Bone marrow (tissue), 2 donors: ENCODE data around the gene SBNO2.
"Not testable (repeated sequence)": the region's sequence is repeated elsewhere in the genome, so short reads cannot be mapped to it uniquely, and the experiment has no call there.

Experiments used
- DNase-seq, 2 donors: peaks; one replicate each; lab custom pipeline; 2025; lab: John Stamatoyannopoulos, UW

Gene SBNO2

DNA sequence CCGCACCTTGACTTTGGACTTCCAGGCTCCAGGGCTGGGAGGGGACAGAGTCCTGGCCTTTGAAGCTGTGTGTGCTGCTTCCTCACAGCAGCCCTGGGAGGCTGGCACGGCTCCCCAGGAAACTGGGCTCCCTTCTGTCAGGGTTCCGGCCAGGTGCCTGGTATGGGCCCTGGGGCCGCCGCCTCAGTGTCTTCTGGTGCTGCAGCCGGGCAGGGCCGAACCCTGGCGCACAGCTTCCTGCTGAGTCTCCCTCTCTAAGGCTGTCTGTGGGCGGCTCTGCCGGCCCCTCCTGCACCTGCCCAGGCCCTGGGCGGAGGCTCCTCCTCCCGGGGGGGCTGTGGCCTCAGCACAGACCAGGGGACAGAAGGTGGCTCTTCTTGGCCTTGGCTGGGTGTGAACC is 37.9 kb downstream of the SBNO2 start:
- no peak for DNase-seq

DNA sequence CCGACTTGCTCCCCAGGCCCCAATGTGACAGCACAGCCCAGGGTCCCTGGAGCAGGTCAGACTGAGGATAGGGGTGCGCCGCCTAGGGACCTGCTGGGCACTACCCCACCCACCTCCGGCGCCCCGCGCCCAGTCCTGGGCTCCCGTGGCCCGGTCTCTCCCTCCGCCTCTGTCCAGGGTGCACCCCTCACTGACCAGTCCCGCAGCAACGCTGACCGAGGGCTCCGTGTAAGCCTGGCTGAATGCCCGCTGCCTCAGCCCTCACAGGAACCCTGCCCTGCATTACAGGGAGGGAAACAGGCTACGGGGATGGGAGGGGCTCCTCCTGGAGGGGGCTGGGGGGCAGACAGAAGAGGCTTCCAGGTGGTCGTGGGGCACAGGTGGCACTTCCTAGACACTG is 38.6 kb downstream of the SBNO2 start:
- no peak for DNase-seq

DNA sequence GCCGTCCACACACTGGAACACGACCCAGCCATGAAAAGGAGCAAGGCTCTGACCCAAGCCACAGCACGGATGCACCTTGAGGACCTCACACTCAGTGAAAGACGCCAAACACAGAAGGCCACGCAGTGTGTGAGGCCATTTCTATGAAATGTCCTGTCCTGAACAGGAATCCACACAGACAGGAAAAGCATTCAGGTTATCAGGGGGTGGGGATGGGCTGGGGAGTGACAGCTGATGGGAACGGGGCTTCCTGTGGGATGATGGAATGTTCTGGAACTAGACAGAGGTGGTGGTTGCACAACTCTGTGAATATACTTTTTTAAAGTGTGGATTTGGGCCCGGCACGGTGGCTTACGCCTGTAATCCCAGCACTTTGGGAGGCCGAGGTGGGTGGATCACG is 39.6 kb downstream of the SBNO2 start:
- DNase-seq: no peak

DNA sequence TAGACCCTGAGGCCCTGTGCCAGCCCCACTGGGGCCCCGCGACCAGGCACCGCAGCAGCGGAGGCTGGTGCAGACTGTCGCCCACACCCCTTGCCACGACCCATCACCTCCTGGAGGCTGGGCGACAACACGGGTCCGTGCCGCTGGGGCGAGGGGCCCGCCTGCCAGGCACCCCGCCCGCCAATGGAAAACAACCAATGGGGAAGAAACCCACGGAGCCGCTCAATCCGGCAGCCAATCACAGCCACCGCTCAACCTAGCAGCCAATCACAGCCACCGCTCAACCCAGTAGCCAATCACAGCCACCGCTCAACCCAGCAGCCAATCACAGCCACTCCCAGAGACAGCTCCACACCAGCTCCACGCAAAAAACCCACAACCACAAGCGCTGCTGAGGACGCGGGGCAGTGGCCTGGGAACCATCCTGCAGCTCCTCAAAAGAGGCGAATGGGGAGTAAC is 40.6 kb downstream of the SBNO2 start:
- peak in 1 of 2 donors; percentile 31 for DNase-seq

DNA sequence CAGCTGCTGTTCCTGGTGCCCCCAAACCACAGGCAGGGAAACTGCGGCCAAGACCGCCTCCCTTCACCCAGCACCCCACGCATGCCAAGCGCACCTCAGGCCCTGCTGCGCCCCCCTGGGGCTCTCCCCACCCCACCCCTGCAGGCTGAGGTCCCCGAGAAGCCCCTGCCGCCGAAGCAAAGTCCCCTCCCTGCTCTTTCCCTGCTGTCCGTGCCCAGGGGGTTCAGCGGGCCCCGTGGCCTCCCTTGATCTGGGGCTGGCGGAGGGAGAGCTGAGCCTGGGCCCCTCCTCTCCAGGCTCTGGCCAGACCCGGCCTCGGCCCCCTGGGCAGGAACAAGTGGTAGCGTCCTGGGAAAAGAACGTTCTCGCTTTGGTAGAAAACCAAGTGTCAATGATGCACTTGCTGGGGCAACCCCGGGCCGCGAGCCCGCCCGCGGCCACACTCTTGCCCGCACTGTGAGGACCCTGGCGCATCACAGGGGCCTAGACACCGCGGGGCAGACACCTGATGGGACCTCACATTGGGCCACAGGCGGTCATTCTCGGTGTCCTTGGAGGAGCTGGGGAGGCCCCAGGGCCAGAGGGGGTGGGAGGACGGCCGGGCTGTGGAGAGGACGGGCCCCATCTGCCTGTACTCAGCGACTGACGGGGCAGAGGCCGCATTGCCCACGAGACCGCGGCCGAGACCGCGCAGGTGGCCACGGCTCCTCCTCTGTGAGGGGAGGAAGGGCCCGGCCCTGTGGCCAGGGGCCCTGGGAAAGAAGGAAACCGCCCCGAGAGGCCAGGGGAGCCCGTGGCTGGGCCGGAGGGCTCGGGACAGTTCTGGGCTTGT is 41.3 kb downstream of the SBNO2 start:
- peak in 1 of 2 donors; percentile 68 for DNase-seq

DNA sequence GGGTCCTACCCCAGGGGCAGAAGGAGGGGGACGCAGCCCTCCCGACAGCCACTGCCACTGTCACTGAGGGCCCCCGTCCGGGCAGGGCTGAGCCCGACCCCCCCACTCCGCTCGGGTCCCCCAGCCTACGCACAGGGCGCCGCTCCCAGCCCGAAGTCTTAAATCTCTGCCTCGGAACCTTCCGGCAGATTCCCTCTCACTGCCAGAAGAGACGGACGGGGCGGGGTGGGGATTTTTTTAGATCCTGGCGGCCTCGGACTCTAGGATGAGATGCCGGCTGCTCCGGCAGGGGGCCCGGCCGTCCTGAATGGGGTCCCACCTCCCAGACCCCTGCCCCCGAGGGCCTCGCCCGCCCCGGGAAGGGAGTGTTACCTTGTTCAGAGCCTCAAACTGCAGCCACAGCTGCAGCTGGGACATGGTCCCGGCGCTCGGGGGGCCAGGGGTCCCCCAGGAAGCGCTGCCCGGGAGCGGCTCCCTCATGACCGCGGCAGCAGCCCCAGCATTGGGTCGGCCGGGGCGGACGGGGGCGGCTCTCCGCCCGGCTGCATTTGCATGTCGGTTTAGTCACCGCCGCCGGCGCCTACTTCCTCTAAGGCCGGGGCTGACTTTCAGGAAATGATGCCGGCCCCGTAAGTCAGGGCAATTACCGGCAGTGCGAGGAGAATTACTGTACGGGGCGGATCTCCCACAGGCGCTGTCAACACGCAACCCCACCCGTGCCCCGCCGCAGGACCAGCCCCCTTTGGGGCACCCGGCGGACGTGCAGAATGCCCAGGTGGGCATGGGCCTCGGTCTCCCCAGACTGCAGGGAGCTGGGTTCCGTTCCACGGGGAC is 42.1 kb downstream of the SBNO2 start:
- peak; percentile 64 to 71 for DNase-seq

DNA sequence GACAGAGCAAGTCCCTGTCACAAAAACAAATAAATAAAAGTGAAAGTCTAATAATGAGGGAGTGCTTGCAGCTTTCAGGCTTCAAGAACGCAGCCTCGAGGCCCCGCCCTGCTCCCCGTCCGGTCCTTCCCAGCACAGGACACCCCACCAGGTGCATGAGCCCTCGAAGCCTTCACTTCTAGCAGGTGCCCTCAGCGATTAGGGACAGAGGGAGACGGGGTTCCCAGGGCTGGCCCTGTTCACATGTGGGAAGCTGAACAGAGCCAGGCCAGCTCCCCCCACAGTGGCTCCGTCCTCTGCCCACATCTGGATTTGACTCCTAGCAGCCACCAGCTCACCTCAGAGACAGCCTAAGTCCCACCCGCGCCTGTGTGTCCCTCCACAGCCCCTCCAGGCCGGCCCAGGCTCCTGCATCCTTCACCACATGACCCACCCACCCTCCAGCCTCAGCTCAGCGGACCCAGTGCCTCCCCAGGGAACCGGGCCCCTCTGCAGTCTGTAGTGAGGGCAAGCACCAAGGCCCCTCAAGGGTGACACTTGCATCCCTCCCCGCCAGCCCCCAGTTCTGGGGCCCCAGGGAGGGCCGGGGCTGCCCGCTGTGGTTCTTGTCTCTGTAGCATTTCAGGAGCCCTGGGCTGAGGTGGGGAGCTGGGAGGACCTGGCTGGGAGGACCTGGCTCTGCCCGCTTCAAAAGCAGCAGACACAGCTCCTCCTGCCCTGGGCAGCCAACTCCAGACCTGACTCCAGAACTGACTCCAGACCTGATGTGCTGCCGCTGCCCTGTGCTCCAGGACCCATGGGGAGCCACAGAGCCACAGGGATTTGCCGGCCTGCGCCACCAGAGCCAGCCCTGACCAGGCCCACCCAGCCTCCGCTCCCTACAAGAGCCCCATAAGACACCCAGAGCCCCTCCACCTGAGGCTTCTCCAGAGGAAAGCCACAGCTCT is 43.0 kb downstream of the SBNO2 start:
- DNase-seq: no peak

DNA sequence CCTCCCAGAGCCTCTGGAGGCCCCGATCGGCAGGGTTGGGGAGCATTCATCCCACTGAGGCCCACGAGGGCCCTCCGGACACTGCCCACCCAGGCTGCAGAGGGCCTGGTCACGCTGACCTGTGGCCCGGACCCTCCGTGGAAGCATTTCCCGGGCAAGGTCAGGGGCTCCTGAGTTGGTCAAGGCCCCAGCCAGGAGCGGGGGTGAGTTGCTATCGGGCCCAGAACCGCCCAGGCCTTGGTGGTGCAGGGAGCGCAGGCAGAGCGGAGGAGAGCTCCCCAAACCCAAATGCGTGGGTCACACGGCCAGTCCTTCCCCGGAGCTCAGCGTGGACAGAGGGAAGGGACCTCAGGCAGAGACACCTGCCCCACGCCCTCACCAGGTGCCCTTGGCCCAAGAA is 44.5 kb downstream of the SBNO2 start:
- no peak for DNase-seq

DNA sequence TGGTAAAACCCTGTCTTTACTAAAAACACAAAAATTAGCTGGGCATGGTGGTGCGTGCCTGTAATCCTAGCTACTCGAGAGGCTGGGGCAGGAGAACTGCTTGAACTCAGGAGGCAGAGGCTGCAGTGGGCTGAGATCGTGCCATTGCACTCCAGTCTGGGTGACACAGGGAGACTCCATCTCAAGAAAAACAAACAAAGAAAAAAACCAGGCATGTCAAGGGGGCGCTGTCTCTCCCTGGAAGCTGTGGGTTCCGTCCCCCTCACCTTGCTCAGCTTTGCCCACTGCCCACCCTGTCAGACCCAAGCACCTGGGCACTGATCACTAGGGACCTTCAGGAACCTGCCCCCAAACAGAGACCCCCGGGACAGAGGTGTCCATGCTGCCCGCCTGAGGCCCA is 45.0 kb downstream of the SBNO2 start:
- not testable (repeated sequence) for DNase-seq

DNA sequence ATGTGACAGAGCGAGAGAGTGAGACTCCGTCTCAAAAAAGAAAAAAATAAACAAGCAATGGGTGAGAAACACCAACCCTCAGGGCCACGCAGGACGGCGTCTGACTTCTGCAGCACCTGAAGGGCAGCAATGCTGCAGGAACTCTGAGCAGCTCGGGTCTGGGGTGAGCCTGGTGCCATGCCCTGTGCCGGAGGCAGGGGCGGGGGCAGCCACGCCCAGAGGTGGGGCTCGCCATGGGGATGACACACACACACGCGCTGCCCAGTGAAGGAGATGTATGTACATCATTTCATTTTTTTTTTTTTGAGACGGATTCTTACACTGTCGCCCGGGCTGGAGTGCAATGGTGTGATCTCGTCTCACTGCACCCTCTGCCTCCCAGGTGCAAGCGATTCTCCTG is 46.0 kb downstream of the SBNO2 start:
- DNase-seq: no peak

DNA sequence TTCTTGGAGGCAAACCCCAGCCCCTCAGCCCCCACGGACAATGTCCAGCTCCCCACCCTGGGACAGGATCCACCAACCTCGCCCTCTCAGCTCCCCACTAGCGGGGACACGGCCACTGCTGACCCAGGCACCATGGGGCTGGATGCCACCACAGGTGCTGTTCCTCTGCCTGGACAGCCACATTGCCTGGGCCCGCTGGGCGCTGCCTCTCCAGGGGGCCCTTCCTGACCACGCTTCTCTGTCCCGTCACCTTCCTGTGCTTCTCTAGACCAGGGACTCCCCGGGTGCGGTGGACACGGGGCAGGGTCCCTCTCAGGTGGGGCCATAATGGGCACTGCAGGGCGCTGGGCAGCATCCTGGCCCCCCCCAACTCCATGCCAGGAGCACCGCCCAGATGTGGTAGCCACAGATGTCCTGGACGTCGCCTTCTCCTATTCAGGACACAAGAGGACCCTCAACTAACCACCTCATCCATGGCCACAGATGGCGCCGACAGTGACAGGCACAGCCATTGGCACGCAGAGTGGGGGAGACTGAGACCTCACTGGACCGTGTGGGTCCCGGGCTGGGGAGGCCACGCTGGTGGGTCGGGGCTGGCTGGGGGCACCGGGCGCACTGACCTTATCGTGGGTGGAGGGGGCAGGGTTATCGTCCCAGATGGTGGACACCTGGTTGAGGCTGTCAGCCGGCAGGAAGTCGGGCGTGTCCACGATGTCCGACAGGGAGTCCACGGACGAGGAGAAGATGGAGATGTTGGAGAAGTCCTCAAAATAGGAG is 46.9 kb downstream of the SBNO2 start:
- DNase-seq: no peak

DNA sequence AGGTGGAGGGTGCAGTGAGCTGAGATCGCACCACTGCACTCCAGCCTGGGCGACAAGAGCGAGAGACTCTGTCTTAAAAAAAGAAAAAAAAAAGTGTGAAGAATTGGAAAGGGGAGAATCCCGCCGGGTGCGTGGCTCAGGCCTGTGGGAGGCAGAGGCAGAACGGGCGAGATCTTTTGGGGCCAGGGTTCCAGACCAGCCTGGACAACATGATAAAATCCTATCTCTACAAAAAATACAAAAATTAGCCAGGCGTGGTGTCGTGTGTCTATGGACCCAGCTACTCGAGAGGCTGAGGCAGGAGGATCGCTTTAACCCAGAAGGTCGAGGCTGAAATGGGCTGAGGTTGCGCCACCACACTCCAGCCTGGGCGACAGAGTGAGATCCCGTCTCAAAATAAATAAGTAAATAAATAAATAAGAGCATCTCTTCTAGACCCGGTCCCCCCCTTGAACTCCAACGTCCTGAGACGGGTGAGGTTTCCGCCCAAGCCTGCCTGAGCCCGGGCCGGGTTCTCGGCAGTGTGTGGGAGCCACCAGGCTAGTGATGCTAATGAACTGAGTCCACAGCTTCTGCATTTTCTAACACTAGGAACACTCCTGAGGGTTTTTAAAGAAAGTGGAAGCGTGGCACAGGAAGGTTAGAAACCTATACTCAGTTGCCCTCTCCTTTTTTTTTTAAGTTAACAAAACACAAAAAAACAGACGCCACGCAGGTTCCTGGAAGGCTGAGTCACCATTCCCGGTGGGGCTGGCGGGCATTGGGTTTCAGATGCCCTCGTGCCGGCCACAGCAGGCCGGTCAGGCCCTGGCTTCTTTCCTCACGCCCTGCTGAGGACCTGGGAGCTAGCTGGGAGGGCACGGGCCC is 48.2 kb downstream of the SBNO2 start:
- DNase-seq: peak in 1 of 2 donors; percentile 8

DNA sequence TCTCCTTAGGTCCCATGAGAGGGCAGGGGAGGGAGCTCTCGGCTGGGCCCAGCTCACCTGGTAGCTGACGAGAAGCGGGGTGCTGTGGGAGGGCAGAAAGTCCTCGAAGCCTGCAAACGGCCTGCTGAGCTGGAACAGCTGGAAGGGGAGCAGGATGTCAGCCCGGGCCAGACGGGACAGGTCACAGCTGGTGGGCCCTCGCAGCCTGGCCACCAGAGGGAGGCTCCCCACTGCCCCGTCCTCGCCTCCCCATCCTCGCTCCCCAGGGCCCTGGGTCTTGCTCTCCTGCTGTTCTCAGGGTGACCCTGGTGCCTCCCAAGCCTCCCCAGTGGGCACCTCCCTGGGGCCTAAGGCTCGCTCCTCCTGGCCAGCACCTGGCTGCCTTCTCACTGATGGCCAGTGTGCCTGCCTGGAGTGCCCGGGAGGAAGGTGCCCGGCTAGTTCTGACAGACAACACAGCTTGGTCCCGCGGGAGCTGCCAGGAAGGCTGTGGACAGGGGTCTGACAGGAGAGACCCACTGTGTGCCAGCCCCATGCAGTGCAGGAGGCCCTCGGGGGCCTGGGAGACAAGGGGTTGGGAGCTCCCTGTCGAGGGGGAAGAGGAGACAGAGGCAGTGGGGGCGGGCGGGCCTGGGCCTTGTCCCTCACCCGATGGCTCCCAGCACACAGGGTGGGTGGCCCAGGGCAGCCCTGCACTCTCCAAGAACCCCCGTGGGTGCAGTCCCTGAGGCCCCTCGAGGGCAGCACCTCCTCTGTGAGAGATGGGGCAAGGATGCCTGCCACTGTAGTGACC is 50.0 kb downstream of the SBNO2 start:
- no peak for DNase-seq

DNA sequence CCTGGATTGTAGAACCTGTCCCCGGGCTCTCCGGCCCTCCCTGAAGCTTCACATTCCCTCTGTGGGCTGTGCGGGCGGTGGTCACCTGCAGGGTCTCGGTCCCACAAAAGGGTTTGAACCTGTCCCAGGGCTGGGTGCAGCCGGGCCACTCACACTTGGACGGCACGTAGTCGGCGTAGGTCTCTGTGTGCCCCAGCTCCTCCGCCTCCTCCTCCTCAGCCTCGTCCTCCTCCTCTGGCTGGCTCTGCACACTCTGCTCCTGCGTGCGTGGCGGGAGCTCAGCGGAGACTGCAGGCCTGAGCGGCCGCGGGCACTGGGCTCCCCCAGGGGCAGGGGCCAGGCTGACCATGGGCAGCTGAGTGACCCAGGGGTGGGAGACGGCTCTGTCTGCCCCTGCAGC is 50.7 kb downstream of the SBNO2 start:
- no peak for DNase-seq

DNA sequence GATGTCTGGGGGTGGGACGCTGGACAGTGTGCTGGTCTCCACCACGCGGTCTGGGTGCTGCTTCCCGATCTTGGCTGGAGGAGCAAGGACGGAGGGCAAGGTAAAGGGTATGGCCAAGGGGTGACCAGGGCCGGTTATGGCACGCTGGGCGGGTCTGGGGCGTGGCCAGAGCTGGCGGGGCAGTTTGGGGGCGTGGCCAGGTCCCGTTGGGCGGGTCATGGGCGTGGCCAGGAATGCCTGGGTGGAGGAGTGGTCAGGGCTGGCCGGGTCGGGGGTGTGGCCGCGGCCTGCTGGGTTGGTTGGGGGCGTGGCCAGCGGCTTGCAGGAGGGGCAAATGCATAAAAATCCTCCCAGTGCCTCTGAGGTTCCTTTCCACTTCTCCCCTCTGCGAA is 51.1 kb downstream of the SBNO2 start:
- DNase-seq: peak in 1 of 2 donors; percentile 62

DNA sequence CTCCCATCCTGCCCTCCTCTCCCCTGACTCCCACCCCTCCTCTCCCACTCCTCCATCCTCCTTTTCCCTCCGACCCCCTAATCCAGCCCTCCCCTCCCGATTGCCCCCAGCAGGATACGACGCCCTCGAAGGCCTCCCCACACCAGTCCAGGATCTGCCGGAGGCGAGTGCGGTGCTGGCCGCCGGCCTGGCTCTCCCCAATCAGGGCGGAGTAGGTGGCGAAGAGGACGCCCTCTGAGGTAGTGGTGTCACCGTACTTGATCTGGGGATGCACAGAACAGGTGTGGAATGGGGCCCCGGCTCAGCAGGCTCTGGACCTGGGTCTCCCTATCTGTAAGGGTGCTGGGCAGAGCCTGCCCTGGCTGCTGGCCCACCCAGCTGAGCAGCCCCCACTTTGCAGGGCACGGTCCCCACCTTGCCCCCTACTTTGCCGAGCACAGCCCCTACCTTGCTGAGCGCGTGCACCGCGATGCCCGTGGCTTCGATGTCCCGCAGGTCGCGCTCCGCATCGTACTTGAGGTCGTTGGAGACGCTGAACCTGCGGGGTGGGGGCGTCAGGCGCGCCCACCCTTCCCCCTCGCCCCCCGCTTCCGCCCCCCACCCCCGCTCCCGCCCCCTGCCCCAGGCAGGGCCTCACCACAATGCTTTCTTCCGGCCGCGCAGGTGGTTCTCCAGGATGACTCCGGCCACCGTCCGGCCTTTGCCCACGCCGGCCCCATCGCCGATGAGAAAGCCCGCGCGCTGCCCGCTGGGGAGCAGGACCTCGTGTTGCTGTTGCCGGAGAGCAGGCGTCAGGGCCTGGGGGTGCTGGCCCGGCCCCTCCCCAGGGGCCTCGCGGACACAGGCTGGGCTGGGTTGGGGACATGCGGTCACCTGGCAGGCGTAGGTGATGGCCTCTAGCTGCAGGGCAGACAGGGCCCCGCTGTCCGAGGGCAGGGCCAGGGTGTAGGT is 51.8 kb downstream of the SBNO2 start:
- DNase-seq: no peak

DNA sequence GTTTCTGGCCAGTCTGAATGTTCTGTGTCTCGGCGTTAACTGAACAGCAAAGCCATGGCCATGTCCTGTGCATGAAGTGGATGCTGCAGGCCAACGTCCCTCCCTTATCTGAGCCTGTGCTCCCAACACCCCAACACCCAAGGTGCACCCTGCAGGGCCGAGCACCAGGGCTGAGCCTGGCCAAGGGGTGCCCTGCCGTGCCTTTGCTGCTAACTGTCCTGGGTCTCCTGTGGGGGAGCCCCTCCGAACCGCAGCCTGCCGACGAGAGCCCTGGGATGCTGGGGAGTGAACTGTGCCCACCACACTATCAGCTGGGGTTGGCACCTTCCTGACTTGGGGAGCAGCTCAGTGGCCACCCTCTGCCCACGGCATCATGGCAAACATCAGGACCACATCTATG is 52.7 kb downstream of the SBNO2 start:
- DNase-seq: no peak
